Fibroblast of mammary gland (primary cell): Measurements from ENCODE around the gene DCAF4.

ENCODE experiments used
- DNase-seq: peaks from one replicate; pipeline ENCODE4 v3.0.0-alpha.2; 2010; ENCODE audit warnings: low read depth
- H3K4me3 ChIP-seq: 2 replicates; pipeline ENCODE4 v1.5.1; 2011; ENCODE audit warnings: low read depth, mild to moderate bottlenecking, low read length, moderate library complexity; ENCODE audit not compliant: control insufficient read depth
- TF ChIP-seq, protein P1 (sequence below): conservative IDR thresholded peaks from 2 replicates; pipeline ENCODE4 v1.5.1; 2011; ENCODE audit warnings: low read depth, low read length, inconsistent platforms; ENCODE audit not compliant: control insufficient read depth, insufficient read depth

Gene DCAF4

DNA sequence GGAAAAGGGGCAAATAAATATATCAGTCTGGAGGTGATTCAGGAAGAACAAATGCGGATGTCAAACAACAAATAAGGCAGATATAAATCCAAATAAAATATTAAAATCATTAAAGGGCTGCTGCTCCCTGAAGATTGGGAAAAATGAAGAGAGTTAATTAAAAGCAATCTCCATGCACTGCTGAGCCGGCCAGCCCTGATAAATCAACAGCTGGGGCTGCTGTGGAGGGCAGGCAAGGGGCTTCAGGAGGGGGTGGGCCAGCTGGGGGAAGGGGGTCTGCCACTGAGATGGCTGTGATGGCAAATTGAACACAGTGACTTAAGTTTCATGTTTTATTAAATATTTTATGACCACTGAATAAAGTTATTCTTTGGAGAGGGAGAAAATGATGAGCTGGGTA is 44.7 kb upstream of the DCAF4 start:
- TF ChIP-seq, protein P1, sequence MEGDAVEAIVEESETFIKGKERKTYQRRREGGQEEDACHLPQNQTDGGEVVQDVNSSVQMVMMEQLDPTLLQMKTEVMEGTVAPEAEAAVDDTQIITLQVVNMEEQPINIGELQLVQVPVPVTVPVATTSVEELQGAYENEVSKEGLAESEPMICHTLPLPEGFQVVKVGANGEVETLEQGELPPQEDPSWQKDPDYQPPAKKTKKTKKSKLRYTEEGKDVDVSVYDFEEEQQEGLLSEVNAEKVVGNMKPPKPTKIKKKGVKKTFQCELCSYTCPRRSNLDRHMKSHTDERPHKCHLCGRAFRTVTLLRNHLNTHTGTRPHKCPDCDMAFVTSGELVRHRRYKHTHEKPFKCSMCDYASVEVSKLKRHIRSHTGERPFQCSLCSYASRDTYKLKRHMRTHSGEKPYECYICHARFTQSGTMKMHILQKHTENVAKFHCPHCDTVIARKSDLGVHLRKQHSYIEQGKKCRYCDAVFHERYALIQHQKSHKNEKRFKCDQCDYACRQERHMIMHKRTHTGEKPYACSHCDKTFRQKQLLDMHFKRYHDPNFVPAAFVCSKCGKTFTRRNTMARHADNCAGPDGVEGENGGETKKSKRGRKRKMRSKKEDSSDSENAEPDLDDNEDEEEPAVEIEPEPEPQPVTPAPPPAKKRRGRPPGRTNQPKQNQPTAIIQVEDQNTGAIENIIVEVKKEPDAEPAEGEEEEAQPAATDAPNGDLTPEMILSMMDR: no peak
- H3K4me3 ChIP-seq: no peak overlapping the region

DNA sequence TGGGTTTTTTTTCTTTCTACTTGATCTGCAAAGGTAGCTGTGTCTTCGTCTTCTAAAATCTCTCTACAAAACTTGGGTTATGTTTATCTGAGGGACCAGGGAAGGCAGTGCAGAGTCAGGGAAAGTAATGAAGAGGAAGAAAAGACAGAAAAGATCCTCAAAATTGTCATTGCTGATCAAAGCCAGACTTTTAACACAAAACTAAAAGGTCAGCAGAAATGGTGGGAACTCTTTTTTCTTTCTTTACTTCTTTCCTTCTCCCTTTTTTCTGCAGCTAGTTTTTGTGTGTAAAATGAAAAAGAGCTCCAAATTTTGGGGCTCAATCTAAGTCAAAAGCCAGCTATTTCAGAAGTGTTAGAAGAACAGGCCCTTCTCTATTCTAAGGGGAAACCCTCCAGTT is 44.2 kb upstream of the DCAF4 start:
- no peak overlapping the region for H3K4me3 ChIP-seq
- no peak for DNase-seq
- TF ChIP-seq, protein P1: no peak

More for the DNA sequence above, 44.7 kb upstream of the DCAF4 start:
- DNase-seq: no peak

DNA sequence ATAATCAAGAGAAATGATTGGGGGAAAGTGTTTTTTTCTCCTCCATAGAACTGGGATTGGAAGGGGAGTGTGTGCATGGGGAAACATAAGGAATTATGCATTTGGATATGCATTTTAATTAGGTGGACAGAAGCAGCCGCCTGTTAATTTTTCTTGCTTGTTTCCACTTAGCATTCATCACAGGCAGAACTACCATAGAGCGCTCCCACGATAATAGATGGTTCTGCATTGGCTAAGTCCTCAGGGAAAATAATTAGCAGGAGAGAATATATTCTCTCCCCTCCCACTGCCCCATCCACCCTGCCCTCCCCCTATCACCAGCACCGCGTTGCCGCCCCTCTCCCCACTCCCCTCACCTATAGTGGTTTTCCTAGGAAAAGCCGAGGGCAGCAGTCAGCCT is 43.8 kb upstream of the DCAF4 start:
- DNase-seq: no peak

DNA sequence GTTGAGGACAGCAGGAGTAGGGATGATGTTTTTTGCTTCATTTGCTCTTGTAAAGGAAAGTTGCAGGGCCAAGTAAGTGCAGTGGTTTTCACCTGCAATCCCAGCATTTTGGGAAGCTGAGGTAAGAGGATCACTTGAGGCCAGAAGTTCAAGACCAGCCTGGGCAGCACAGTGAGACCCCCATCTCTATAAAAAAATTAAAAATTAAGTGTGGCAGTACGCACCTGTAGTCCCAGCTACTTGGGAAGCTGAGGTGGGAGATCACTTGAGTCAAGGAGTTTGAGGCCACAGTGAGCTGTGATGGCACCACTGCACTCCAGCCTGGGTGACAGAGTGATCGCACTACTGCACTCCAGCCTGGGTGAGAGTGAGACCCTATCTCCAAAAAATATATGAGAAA is 43.2 kb upstream of the DCAF4 start:
- TF ChIP-seq, protein P1: no peak
- DNase-seq: no peak
- H3K4me3 ChIP-seq: no peak overlapping the region

More for the DNA sequence above, 43.8 kb upstream of the DCAF4 start:
- no peak overlapping the region for H3K4me3 ChIP-seq
- TF ChIP-seq, protein P1: no peak

DNA sequence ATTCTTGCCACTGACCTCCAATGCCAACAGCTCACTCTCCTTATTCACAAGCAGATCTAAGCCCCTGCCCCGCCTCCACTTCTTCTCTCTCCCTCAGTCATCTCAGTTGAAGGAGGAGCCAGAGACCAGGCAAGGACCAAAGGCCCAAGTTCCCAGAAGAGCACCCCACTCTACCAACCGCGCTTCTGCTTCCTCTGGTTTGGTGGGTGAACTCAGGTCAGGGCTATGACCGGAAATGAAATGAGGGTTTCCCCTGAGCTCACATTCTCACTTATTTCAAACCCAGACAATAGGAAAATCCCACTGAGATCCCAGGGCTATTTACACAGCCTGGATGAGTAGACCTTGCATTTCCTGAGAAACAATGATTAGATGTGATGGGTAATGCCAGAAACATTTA is 42.3 kb upstream of the DCAF4 start:
- DNase-seq: no peak
- no peak overlapping the region for H3K4me3 ChIP-seq
- TF ChIP-seq, protein P1: no peak

DNA sequence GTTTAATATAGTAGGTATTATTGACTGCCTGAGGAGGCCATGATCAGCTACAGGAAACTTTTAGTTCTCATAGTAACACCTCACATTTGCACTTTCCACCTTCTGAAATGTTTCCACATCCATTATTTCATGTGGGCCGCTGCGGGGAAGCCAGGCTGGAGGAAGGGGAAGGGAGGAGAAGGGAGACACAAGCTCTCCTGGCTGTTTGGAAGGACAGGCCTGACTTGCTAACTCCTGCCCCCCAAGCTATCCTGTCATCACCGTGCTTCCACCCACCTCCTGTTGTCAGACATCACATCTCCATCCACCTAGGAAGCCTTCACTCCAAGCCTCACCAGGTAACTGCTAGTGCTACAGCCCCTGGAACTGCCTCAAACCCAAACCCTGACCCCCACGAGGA is 41.9 kb upstream of the DCAF4 start:
- H3K4me3 ChIP-seq: no peak overlapping the region
- no peak for DNase-seq
- TF ChIP-seq, protein P1: no peak

DNA sequence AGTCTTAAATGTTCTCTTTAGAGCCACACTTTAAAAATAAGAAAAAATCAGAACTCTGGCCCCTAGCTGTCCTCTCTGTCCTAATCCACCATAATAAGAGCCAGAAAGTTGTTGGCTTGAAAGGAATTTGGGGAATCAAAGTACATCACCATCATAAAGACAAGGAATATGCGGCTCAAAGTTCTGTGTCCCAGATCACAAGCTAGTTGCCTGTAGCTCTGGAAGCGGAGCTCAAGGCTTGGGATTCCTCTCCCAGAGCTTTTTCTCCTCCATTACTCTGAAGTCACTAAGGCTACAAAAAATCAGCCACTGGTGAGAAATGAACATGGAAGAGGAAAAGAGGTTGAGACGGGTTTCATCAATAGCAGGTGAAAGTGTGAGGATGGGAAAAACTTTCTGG is 38.8 kb upstream of the DCAF4 start:
- no peak overlapping the region for H3K4me3 ChIP-seq
- TF ChIP-seq, protein P1: no peak
- no peak for DNase-seq
